Measurements from ENCODE around the gene LSS. TPM values are rescaled to one million over a fixed set of nuclear protein-coding genes. Genes with fewer than 3 reads are reported as not detected.

LSS gene
- total RNA-seq, 1 experiment from 2014 or later = 101 TPM

DNA sequence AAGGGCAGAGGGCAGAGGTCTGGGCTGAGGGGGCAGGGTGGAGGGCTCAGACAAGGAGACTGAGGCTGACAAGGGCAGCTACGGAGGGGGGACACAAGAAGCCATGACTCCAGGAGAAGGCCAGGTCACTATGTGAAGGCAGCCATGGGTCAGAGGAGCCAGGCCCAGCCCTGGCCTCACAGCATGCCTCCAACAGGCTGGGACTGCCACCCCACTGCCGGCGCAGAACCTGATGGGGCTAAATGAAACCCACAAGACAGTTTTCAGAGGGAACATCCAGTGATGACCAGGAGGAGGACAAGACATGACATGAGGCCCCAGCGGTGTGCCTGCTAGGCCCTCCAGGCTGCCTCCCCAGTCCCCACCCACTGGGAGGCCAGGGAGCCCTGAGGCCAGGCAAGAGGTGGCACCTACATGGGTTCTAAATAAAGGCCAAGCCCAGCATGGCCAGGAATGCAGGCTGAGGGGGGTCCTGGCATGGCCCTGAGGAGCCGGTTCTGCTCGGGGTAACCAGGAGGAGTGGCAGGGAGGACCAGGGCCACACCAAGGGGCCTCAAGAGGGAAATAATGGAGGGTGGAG lies 27.3 kb upstream of the LSS start:
- Mint-ChIP-seq H3K36me3 (peaks cover 72% of the 10 kb centered on the region), H3K27me3 (ENCODE audit: low read depth) (no peaks in the 10 kb centered on the region), H3K4me1 (no peaks in the 10 kb centered on the region), H3K27ac (no peak overlapping the region), H3K4me3 (no peak overlapping the region), H3K9me3 (no peaks in the 10 kb centered on the region)
- CTCF ChIA-PET = interaction anchor here (1.4 kb wide), 1 partner anchor 31 kb away, joined by 5 read pairs; no protein-coding TSS in a partner anchor
- TF ChIP-seq, protein P1, sequence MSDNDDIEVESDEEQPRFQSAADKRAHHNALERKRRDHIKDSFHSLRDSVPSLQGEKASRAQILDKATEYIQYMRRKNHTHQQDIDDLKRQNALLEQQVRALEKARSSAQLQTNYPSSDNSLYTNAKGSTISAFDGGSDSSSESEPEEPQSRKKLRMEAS (CRISPR knock-in tag; IDR thresholded peaks at IDR 0.05) = no peak
- TF ChIP-seq NFE2L1 (CRISPR knock-in tag; IDR thresholded peaks at IDR 0.05) (no peak), TCF7 (CRISPR knock-in tag; IDR thresholded peaks at IDR 0.05; ENCODE audit: low read depth) (no peak), SMAD4 (CRISPR knock-in tag; IDR thresholded peaks at IDR 0.05) (no peak), ZNF671 (CRISPR knock-in tag; IDR thresholded peaks at IDR 0.05) (no peak), ZNF423 (CRISPR knock-in tag; IDR thresholded peaks at IDR 0.05) (no peak), HMGA2 (CRISPR knock-in tag; IDR thresholded peaks at IDR 0.05) (no peak), NR2C2 (CRISPR knock-in tag; IDR thresholded peaks at IDR 0.05) (no peak), RORB (CRISPR knock-in tag; IDR thresholded peaks at IDR 0.05) (no peak), EMX1 (CRISPR knock-in tag; IDR thresholded peaks at IDR 0.05) (no peak), ZBTB21 (CRISPR knock-in tag; IDR thresholded peaks at IDR 0.05; ENCODE audit: borderline replicate concordance) (no peak), KAT7 (CRISPR knock-in tag; IDR thresholded peaks at IDR 0.05; ENCODE audit: borderline replicate concordance) (no peak), ZNF232 (CRISPR knock-in tag; IDR thresholded peaks at IDR 0.05) (no peak), OVOL2 (CRISPR knock-in tag; IDR thresholded peaks at IDR 0.05; ENCODE audit: borderline replicate concordance) (no peak), NR1H2 (CRISPR knock-in tag; IDR thresholded peaks at IDR 0.05) (no peak)
- TF ChIP-seq, protein P2, sequence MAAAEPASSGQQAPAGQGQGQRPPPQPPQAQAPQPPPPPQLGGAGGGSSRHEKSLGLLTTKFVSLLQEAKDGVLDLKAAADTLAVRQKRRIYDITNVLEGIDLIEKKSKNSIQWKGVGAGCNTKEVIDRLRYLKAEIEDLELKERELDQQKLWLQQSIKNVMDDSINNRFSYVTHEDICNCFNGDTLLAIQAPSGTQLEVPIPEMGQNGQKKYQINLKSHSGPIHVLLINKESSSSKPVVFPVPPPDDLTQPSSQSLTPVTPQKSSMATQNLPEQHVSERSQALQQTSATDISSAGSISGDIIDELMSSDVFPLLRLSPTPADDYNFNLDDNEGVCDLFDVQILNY (CRISPR knock-in tag; IDR thresholded peaks at IDR 0.05) = no peak
- TF ChIP-seq, protein P3, sequence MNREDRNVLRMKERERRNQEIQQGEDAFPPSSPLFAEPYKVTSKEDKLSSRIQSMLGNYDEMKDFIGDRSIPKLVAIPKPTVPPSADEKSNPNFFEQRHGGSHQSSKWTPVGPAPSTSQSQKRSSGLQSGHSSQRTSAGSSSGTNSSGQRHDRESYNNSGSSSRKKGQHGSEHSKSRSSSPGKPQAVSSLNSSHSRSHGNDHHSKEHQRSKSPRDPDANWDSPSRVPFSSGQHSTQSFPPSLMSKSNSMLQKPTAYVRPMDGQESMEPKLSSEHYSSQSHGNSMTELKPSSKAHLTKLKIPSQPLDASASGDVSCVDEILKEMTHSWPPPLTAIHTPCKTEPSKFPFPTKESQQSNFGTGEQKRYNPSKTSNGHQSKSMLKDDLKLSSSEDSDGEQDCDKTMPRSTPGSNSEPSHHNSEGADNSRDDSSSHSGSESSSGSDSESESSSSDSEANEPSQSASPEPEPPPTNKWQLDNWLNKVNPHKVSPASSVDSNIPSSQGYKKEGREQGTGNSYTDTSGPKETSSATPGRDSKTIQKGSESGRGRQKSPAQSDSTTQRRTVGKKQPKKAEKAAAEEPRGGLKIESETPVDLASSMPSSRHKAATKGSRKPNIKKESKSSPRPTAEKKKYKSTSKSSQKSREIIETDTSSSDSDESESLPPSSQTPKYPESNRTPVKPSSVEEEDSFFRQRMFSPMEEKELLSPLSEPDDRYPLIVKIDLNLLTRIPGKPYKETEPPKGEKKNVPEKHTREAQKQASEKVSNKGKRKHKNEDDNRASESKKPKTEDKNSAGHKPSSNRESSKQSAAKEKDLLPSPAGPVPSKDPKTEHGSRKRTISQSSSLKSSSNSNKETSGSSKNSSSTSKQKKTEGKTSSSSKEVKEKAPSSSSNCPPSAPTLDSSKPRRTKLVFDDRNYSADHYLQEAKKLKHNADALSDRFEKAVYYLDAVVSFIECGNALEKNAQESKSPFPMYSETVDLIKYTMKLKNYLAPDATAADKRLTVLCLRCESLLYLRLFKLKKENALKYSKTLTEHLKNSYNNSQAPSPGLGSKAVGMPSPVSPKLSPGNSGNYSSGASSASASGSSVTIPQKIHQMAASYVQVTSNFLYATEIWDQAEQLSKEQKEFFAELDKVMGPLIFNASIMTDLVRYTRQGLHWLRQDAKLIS (CRISPR knock-in tag; IDR thresholded peaks at IDR 0.05; ENCODE audit: borderline replicate concordance) = no peak
- TF ChIP-seq, protein P4, sequence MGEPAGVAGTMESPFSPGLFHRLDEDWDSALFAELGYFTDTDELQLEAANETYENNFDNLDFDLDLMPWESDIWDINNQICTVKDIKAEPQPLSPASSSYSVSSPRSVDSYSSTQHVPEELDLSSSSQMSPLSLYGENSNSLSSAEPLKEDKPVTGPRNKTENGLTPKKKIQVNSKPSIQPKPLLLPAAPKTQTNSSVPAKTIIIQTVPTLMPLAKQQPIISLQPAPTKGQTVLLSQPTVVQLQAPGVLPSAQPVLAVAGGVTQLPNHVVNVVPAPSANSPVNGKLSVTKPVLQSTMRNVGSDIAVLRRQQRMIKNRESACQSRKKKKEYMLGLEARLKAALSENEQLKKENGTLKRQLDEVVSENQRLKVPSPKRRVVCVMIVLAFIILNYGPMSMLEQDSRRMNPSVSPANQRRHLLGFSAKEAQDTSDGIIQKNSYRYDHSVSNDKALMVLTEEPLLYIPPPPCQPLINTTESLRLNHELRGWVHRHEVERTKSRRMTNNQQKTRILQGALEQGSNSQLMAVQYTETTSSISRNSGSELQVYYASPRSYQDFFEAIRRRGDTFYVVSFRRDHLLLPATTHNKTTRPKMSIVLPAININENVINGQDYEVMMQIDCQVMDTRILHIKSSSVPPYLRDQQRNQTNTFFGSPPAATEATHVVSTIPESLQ (CRISPR knock-in tag; IDR thresholded peaks at IDR 0.05) = no peak
- TF ChIP-seq, protein P5, sequence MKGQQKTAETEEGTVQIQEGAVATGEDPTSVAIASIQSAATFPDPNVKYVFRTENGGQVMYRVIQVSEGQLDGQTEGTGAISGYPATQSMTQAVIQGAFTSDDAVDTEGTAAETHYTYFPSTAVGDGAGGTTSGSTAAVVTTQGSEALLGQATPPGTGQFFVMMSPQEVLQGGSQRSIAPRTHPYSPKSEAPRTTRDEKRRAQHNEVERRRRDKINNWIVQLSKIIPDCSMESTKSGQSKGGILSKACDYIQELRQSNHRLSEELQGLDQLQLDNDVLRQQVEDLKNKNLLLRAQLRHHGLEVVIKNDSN (CRISPR knock-in tag; IDR thresholded peaks at IDR 0.05) = no peak
- TF ChIP-seq, protein P6, sequence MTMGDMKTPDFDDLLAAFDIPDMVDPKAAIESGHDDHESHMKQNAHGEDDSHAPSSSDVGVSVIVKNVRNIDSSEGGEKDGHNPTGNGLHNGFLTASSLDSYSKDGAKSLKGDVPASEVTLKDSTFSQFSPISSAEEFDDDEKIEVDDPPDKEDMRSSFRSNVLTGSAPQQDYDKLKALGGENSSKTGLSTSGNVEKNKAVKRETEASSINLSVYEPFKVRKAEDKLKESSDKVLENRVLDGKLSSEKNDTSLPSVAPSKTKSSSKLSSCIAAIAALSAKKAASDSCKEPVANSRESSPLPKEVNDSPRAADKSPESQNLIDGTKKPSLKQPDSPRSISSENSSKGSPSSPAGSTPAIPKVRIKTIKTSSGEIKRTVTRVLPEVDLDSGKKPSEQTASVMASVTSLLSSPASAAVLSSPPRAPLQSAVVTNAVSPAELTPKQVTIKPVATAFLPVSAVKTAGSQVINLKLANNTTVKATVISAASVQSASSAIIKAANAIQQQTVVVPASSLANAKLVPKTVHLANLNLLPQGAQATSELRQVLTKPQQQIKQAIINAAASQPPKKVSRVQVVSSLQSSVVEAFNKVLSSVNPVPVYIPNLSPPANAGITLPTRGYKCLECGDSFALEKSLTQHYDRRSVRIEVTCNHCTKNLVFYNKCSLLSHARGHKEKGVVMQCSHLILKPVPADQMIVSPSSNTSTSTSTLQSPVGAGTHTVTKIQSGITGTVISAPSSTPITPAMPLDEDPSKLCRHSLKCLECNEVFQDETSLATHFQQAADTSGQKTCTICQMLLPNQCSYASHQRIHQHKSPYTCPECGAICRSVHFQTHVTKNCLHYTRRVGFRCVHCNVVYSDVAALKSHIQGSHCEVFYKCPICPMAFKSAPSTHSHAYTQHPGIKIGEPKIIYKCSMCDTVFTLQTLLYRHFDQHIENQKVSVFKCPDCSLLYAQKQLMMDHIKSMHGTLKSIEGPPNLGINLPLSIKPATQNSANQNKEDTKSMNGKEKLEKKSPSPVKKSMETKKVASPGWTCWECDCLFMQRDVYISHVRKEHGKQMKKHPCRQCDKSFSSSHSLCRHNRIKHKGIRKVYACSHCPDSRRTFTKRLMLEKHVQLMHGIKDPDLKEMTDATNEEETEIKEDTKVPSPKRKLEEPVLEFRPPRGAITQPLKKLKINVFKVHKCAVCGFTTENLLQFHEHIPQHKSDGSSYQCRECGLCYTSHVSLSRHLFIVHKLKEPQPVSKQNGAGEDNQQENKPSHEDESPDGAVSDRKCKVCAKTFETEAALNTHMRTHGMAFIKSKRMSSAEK (CRISPR knock-in tag; IDR thresholded peaks at IDR 0.05; ENCODE audit: borderline replicate concordance) = no peak
- ATAC-seq = no peak
- no peak for DNase-seq (ENCODE audit: low spot score)
- POLR2A ChIA-PET = no interaction called here

All from WTC11 (cell line).